Measurements from ENCODE around the gene TRPM2.

Gene TRPM2

GRCh38 chr21:44353191-44353970 is at the start of gene TRPM2:
TRPM2 (plus strand) TSS chr21:44353621; CDS start chr21:44353701, 80 bp downstream.
- H3K4me1 ChIP-seq (ENCODE audit: control insufficient read depth, insufficient read depth, low read length): no peaks in the 10 kb centered on the region

GRCh38 chr21:44304011-44304616 is 49.3 kb upstream of the TRPM2 start:
- Histone ChIP-seq H3K9ac (ENCODE audit: low read length) (no peak overlapping the region), H3K27ac (ENCODE audit: low read depth, low read length) (0 out of 2 replicates have a peak overlapping the region, but pooled peaks have one; percentile 46), H3K4me1 (ENCODE audit: control insufficient read depth, insufficient read depth, low read length) (peaks cover 28% of the 10 kb centered on the region), H3K4me3 (ENCODE audit: low read depth, low read length) (no peak overlapping the region), H3K36me3 (ENCODE audit: control insufficient read depth, insufficient read depth, low read length) (peaks cover 18% of the 10 kb centered on the region), H3K9me3 (ENCODE audit: control insufficient read depth, insufficient read depth, low read depth, low read length) (no peaks in the 10 kb centered on the region), H3K27me3 (ENCODE audit: control insufficient read depth, insufficient read depth, low read length) (no peaks in the 10 kb centered on the region; the same call in 1 of the 2 replicates)

More at GRCh38 chr21:44353191-44353970, at the start of gene TRPM2:
- Histone ChIP-seq H3K27me3 (ENCODE audit: control insufficient read depth, insufficient read depth, low read length) (peaks cover 26% of the 10 kb centered on the region; the same call in 1 of the 2 replicates), H3K9ac (ENCODE audit: low read length) (no peak within 1 kb of the TSS), H3K36me3 (ENCODE audit: control insufficient read depth, insufficient read depth, low read length) (no peaks in the 10 kb centered on the region), H3K27ac (ENCODE audit: low read depth, low read length) (no peak within 1 kb of the TSS), H3K4me3 (ENCODE audit: low read depth, low read length) (no peak within 1 kb of the TSS), H3K9me3 (ENCODE audit: control insufficient read depth, insufficient read depth, low read depth, low read length) (no peaks in the 10 kb centered on the region)

- Histone ChIP-seq H3K4me3 (ENCODE audit: low read depth, low read length) (no peak overlapping the region), H3K27ac (ENCODE audit: low read depth, low read length) (no peak overlapping the region), H3K4me1 (ENCODE audit: control insufficient read depth, insufficient read depth, low read length) (peaks cover 25% of the 10 kb centered on the region), H3K9ac (ENCODE audit: low read length) (no peak overlapping the region), H3K36me3 (ENCODE audit: control insufficient read depth, insufficient read depth, low read length) (peaks cover 22% of the 10 kb centered on the region), H3K9me3 (ENCODE audit: control insufficient read depth, insufficient read depth, low read depth, low read length) (no peaks in the 10 kb centered on the region), H3K27me3 (ENCODE audit: control insufficient read depth, insufficient read depth, low read length) (no peaks in the 10 kb centered on the region)
Measured at GRCh38 chr21:44304877-44305293, 48.5 kb upstream of the TRPM2 start.

- Histone ChIP-seq H3K9ac (ENCODE audit: low read length) (no peak overlapping the region), H3K4me1 (ENCODE audit: control insufficient read depth, insufficient read depth, low read length) (peaks cover 24% of the 10 kb centered on the region), H3K9me3 (ENCODE audit: control insufficient read depth, insufficient read depth, low read depth, low read length) (no peaks in the 10 kb centered on the region), H3K4me3 (ENCODE audit: low read depth, low read length) (no peak overlapping the region), H3K27ac (ENCODE audit: low read depth, low read length) (no peak overlapping the region), H3K36me3 (ENCODE audit: control insufficient read depth, insufficient read depth, low read length) (peaks cover 30% of the 10 kb centered on the region), H3K27me3 (ENCODE audit: control insufficient read depth, insufficient read depth, low read length) (no peaks in the 10 kb centered on the region)
Measured at GRCh38 chr21:44305691-44306090, 47.7 kb upstream of the TRPM2 start.

GRCh38 chr21:44306936-44307704 is 46.3 kb upstream of the TRPM2 start:
- no peaks in the 10 kb centered on the region for H3K9me3 ChIP-seq (ENCODE audit: control insufficient read depth, insufficient read depth, low read depth, low read length)
- no peak overlapping the region for H3K27ac ChIP-seq (ENCODE audit: low read depth, low read length)
- no peak overlapping the region for H3K4me3 ChIP-seq (ENCODE audit: low read depth, low read length)
- peaks cover 44% of the 10 kb centered on the region for H3K36me3 ChIP-seq (ENCODE audit: control insufficient read depth, insufficient read depth, low read length)
- peaks cover 17% of the 10 kb centered on the region for H3K4me1 ChIP-seq (ENCODE audit: control insufficient read depth, insufficient read depth, low read length)
- H3K27me3 ChIP-seq (ENCODE audit: control insufficient read depth, insufficient read depth, low read length): no peaks in the 10 kb centered on the region
- H3K9ac ChIP-seq (ENCODE audit: low read length): no peak overlapping the region

DNA sequence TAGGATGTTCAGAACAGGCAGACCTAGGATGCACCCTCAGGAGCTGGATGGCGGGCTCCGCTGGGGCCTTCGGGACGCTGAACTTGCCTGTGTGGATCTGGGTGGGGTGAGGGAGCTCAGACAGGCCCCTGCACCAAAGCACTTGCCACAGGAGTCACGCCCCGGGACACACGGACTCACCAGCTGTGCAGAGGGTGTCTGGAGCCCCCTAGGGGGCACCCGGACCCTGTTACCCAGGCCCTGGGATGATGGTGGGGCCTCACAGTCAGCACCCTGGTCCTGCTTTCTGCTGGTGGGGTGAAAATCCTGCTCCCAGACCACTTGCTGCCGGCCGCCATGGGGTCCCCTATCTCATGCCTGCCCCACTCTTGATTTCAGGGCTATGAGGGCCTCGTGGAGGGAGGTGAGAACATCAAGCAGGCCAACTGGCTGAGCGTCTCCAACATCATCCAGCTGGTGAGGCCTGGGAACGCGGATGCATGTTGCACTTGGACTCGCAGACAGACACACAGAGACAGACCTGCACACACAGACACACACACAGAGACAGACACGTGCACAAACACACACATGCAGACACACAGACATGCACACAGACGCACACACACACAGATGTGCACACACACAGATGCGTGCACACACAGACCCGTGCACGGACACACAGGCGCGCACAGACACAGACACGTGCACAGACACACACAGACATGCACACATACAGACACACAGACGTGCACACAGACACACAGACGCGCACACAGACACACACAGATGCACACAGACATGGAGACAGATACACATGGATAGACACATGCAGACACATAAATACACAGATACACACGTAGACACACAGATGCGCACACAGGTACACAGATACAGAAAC is 42.6 kb upstream of the TRPM2 start:
- Histone ChIP-seq H3K9ac (ENCODE audit: low read length) (no peak overlapping the region), H3K27me3 (ENCODE audit: control insufficient read depth, insufficient read depth, low read length) (no peaks in the 10 kb centered on the region), H3K27ac (ENCODE audit: low read depth, low read length) (no peak overlapping the region), H3K4me1 (ENCODE audit: control insufficient read depth, insufficient read depth, low read length) (no peaks in the 10 kb centered on the region), H3K4me3 (ENCODE audit: low read depth, low read length) (no peak overlapping the region), H3K36me3 (ENCODE audit: control insufficient read depth, insufficient read depth, low read length) (peaks cover 75% of the 10 kb centered on the region), H3K9me3 (ENCODE audit: control insufficient read depth, insufficient read depth, low read depth, low read length) (no peaks in the 10 kb centered on the region)

DNA sequence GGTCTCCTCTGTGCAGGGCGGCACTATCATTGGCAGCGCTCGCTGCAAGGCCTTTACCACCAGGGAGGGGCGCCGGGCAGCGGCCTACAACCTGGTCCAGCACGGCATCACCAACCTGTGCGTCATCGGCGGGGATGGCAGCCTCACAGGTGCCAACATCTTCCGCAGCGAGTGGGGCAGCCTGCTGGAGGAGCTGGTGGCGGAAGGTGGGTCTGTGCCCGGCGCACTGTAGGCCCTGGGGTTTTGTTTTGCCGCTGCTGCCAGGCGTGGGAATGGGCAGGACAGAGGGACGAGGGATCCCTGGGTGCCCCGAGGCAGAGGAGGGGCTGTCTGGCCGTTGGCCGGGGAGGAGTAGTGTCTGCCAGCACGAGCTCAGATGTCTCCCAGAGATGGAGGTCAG is 41.3 kb upstream of the TRPM2 start:
- Histone ChIP-seq H3K4me3 (ENCODE audit: low read depth, low read length) (no peak overlapping the region), H3K27me3 (ENCODE audit: control insufficient read depth, insufficient read depth, low read length) (no peaks in the 10 kb centered on the region), H3K9ac (ENCODE audit: low read length) (no peak overlapping the region), H3K4me1 (ENCODE audit: control insufficient read depth, insufficient read depth, low read length) (no peaks in the 10 kb centered on the region), H3K27ac (ENCODE audit: low read depth, low read length) (no peak overlapping the region), H3K36me3 (ENCODE audit: control insufficient read depth, insufficient read depth, low read length) (peaks cover 81% of the 10 kb centered on the region), H3K9me3 (ENCODE audit: control insufficient read depth, insufficient read depth, low read depth, low read length) (no peaks in the 10 kb centered on the region)

DNA sequence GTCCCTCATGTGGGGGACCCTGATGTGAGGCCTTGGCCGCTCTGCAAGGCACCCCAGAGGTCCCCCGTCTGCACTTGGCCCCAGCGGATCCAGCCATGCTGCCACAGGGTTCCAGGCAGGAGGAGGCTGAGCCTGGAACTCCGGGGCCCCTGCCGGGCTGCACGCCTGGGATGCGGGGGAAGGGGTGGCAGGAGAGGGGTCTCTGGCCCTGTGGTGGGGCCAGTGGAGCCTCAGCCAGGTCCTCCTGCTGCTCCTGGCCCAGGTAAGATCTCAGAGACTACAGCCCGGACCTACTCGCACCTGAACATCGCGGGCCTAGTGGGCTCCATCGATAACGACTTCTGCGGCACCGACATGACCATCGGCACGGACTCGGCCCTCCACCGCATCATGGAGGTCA is 40.7 kb upstream of the TRPM2 start:
- peaks cover 79% of the 10 kb centered on the region for H3K36me3 ChIP-seq (ENCODE audit: control insufficient read depth, insufficient read depth, low read length)
- no peak overlapping the region for H3K27ac ChIP-seq (ENCODE audit: low read depth, low read length)
- no peak overlapping the region for H3K4me3 ChIP-seq (ENCODE audit: low read depth, low read length)
- no peaks in the 10 kb centered on the region for H3K4me1 ChIP-seq (ENCODE audit: control insufficient read depth, insufficient read depth, low read length)
- H3K9ac ChIP-seq (ENCODE audit: low read length): no peak overlapping the region
- no peaks in the 10 kb centered on the region for H3K9me3 ChIP-seq (ENCODE audit: control insufficient read depth, insufficient read depth, low read depth, low read length)
- H3K27me3 ChIP-seq (ENCODE audit: control insufficient read depth, insufficient read depth, low read length): no peaks in the 10 kb centered on the region

DNA sequence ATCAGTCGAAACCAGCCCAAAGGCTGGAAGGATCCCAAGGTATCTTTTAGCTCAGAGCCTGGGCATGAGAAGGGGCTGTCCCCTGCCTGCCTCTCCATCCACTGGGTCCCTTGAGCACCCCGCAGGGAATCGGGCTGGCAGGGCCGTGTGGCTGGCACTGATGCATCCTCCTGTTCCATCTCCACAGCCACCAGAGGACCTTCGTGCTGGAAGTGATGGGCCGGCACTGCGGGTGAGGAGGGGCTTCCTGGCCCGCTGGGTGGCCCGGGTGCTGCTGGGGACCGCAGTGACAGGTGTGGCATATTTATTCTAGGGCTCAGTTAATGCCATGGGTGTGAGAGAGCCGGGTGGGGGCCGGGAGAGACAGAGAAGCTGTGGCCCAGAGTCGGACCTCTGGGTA is 40.0 kb upstream of the TRPM2 start:
- Histone ChIP-seq H3K4me3 (ENCODE audit: low read depth, low read length) (no peak overlapping the region), H3K27me3 (ENCODE audit: control insufficient read depth, insufficient read depth, low read length) (no peaks in the 10 kb centered on the region), H3K9ac (ENCODE audit: low read length) (no peak overlapping the region), H3K36me3 (ENCODE audit: control insufficient read depth, insufficient read depth, low read length) (peaks cover 83% of the 10 kb centered on the region), H3K9me3 (ENCODE audit: control insufficient read depth, insufficient read depth, low read depth, low read length) (no peaks in the 10 kb centered on the region), H3K4me1 (ENCODE audit: control insufficient read depth, insufficient read depth, low read length) (no peaks in the 10 kb centered on the region), H3K27ac (ENCODE audit: low read depth, low read length) (no peak overlapping the region)

- Histone ChIP-seq H3K9ac (ENCODE audit: low read length) (no peak overlapping the region), H3K36me3 (ENCODE audit: control insufficient read depth, insufficient read depth, low read length) (peaks cover 89% of the 10 kb centered on the region), H3K27me3 (ENCODE audit: control insufficient read depth, insufficient read depth, low read length) (no peaks in the 10 kb centered on the region), H3K4me3 (ENCODE audit: low read depth, low read length) (no peak overlapping the region), H3K9me3 (ENCODE audit: control insufficient read depth, insufficient read depth, low read depth, low read length) (no peaks in the 10 kb centered on the region), H3K27ac (ENCODE audit: low read depth, low read length) (no peak overlapping the region), H3K4me1 (ENCODE audit: control insufficient read depth, insufficient read depth, low read length) (no peaks in the 10 kb centered on the region)
Measured at GRCh38 chr21:44314128-44314527, 39.3 kb upstream of the TRPM2 start.

Measured in HUES6 (cell line).